Loucy (cell line): ENCODE measurements around the gene SLC9A1.

Source experiments
- CTCF ChIP-seq: fragments of 200-600 bp; sonication (generic); conservative IDR thresholded peaks from 2 replicates; pipeline ENCODE4 v1.5.1; 2014; ENCODE audit warnings: mild to moderate bottlenecking, antibody characterized with exemption, low read length
- EZH2phosphoT487 ChIP-seq: fragments of 200-600 bp; IDR thresholded peaks from 2 replicates; pipeline ENCODE4 v1.6.1; 2018; ENCODE audit warnings: antibody characterized with exemption, mild to moderate bottlenecking, moderate library complexity, borderline replicate concordance

GRCh38 chr1:27070390-27071048, 84.4 kb downstream of the SLC9A1 start:
- no peak for TF ChIP-seq CTCF
- no peak for TF ChIP-seq EZH2phosphoT487
